ENCODE data around the gene CASP9. TPM values are rescaled to one million over a fixed set of nuclear protein-coding genes. Genes with fewer than 3 reads are reported as not detected.

Gene CASP9
- total and polyA plus RNA-seq, 10 of the 15 experiments (the other 5 are each of a cell fraction or from before 2014, with no cell fraction given), result 2.7 to 14.6 (median 7.6) TPM

DNA sequence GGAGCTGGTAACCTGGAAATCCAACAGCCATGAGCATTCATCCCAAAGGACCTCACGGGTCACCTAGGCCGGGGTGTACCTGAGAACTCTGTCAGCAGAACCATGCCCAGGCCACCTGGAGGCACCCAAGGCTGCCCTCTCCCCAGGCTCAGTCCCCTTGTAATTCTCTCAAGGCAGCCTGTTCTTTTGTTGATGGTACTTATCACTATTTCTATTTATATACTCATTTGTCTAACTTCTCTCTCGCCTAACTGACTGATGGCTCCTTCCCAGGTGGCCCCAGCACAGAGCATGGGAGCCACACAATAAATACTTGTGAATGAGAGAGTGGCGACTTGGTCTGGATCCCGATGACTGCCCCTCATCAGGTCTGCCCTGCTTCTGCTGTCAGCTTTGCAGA, 16.7 kb downstream of the CASP9 start:
- in situ Hi-C loops (cut with MboI) (no loop called here), intact Hi-C loops (cut with micrococcal nuclease; ENCODE audit: unreplicated experiment) (no loop called here)
- ChIA-PET CTCF (no interaction called here), RAD21 (ENCODE audit: unreplicated experiment) (no interaction called here), POLR2A (no interaction called here), SMC1A (ENCODE audit: uncharacterized antibody, unreplicated experiment) (no interaction called here)
- no peaks in the 10 kb centered on the region for H3K27me3 ChIP-seq (replicated peaks in 1 of 2; ENCODE audit: control insufficient read depth in 2 of 2, insufficient read depth in 2 of 2, low read length in 1 of 2)
- H3K4me2 ChIP-seq (ENCODE audit: control insufficient read depth, insufficient read depth), result no peak overlapping the region
- no peak for ATAC-seq
- BruUV-seq (replicated peaks), result no TSS peak
- no peak for FAIRE-seq
- no peak overlapping the region for H3K9ac ChIP-seq (ENCODE audit: control insufficient read depth, insufficient read depth, low read length)
- H2AFZ ChIP-seq (ENCODE audit: control insufficient read depth, low read depth, low read length), result no peak overlapping the region
- H4K20me1 ChIP-seq (ENCODE audit: control insufficient read depth, insufficient read depth), result no peaks in the 10 kb centered on the region
- no peak for DNase-seq (ENCODE audit: low read depth, low spot score)
- H3K36me3 ChIP-seq (ENCODE audit: control insufficient read depth in 2 of 2, insufficient read depth in 2 of 2, low read length in 1 of 2), result peaks cover 0 to 5% of the 10 kb centered on the region in 2 experiments; a peak in 2 of 4 replicates
- no peak overlapping the region for H3K27ac ChIP-seq (ENCODE audit: control insufficient read depth, insufficient read depth)
- no peaks in the 10 kb centered on the region for H3K79me2 ChIP-seq (ENCODE audit: control insufficient read depth, insufficient read depth, low read length)
- H3K9me3 ChIP-seq (replicated peaks; ENCODE audit: control insufficient read depth, insufficient read depth, low read length), result no peaks in the 10 kb centered on the region
- H3K4me3 ChIP-seq, result no peak overlapping the region
- WGBS (ENCODE audit: insufficient coverage, insufficient replicate concordance, low lambda C conversion rate, missing lambda C conversion rate), result 96% methylated on average over 5 of the region's 5 CpGs
- H3K4me1 ChIP-seq (ENCODE audit: control insufficient read depth, insufficient read depth, low read length), result no peaks in the 10 kb centered on the region
- TF ChIP-seq NFYB (IDR thresholded peaks at IDR 0.05; ENCODE audit: insufficient read depth, low read depth, low read length) (no peak), CBX5 (IDR thresholded peaks at IDR 0.05; ENCODE audit: low read depth) (no peak), NFYA (IDR thresholded peaks at IDR 0.05; ENCODE audit: borderline replicate concordance, low read depth, low read length) (no peak), SMARCA5 (IDR thresholded peaks at IDR 0.05) (no peak), MEF2B (IDR thresholded peaks at IDR 0.05; ENCODE audit: partially characterized antibody, poor library complexity, severe bottlenecking) (no peak), RB1 (IDR thresholded peaks at IDR 0.05; ENCODE audit: borderline replicate concordance) (no peak), CHD2 (IDR thresholded peaks at IDR 0.05; ENCODE audit: borderline replicate concordance, low read depth, low read length) (no peak), POU2F2 (IDR thresholded peaks at IDR 0.05; ENCODE audit: borderline replicate concordance, low read depth, low read length) (no peak), EED (IDR thresholded peaks at IDR 0.05; ENCODE audit: low read depth) (no peak), SIX5 (IDR thresholded peaks at IDR 0.05; ENCODE audit: low read depth, low read length, severe bottlenecking) (no peak), IKZF1 (conservative IDR thresholded peaks at IDR 0.05) (no peak), CHD1 (IDR thresholded peaks at IDR 0.05; ENCODE audit: low read depth, low read length) (no peak), KAT2A (conservative IDR thresholded peaks at IDR 0.05; ENCODE audit: control insufficient read depth, low read depth, low read length) (no peak), CREB1 (IDR thresholded peaks at IDR 0.05; ENCODE audit: low read depth) (no peak)
- TF ChIP-seq, protein P1, sequence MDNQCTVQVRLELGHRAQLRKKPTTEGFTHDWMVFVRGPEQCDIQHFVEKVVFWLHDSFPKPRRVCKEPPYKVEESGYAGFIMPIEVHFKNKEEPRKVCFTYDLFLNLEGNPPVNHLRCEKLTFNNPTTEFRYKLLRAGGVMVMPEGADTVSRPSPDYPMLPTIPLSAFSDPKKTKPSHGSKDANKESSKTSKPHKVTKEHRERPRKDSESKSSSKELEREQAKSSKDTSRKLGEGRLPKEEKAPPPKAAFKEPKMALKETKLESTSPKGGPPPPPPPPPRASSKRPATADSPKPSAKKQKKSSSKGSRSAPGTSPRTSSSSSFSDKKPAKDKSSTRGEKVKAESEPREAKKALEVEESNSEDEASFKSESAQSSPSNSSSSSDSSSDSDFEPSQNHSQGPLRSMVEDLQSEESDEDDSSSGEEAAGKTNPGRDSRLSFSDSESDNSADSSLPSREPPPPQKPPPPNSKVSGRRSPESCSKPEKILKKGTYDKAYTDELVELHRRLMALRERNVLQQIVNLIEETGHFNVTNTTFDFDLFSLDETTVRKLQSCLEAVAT (IDR thresholded peaks at IDR 0.05), result no peak

Data from GM12878 (cell line).